SH-SY5Y (cell line): Measurements from ENCODE around the gene TAS2R16.

ENCODE experiments used
- GATA2 ChIP-seq: IDR thresholded peaks from 2 replicates; pipeline ENCODE4 v1.6.1; 2011; ENCODE audit warnings: mild to moderate bottlenecking, low read depth, low read length
- GATA3 ChIP-seq: IDR thresholded peaks from 2 replicates; pipeline ENCODE4 v1.6.1; 2011; ENCODE audit warnings: low read depth, mild to moderate bottlenecking, low read length, moderate library complexity

- TF ChIP-seq GATA2 (no peak), GATA3 (no peak)
Observed at GRCh38 chr7:122972056-122972455, 23.4 kb downstream of the TAS2R16 start.
